OCI-LY7 (cell line): ENCODE results near the gene SIPA1L3. TPM values are rescaled to one million over a fixed set of nuclear protein-coding genes. Genes with fewer than 3 reads are reported as not detected.

Experiments
- BruUV-seq: library from RNA; stranded (reverse); fragments of 400-500 nt; replicated peaks from 2 replicates; lab custom pipeline; 2021; lab: Mats Ljungman, UMichigan
- CTCF ChIA-PET: fragments of 300-600 bp; sonication (Branson Sonifier 250); formaldehyde crosslinking; loops from one replicate; lab custom pipeline; 2022; ENCODE audit warnings: antibody characterized with exemption; ENCODE audit not compliant: unreplicated experiment; lab: Charles Lee
- POLR2A ChIA-PET: fragments of 300-600 bp; sonication (Branson Sonifier 250); formaldehyde crosslinking; loops from one replicate; lab custom pipeline; 2022; ENCODE audit warnings: antibody characterized with exemption; lab: Charles Lee
- DNase-seq: peaks from one replicate; pipeline ENCODE4 v3.0.0-alpha.2; 2015; ENCODE audit warnings: low spot score
- H2AFZ ChIP-seq: fragments of 200-600 bp; sonication (generic), shearing (Covaris generic); 2 replicates; pipeline ENCODE4 v1.6.1; 2014; ENCODE audit warnings: mild to moderate bottlenecking, antibody characterized with exemption, low read length, moderate library complexity
- H3K27ac ChIP-seq: fragments of 200-600 bp; sonication (generic); 2 replicates; pipeline ENCODE4 v1.5.1; 2014; ENCODE audit warnings: mixed run types, low read depth, mild to moderate bottlenecking, moderate library complexity, low read length, inconsistent platforms; ENCODE audit not compliant: poor library complexity, severe bottlenecking
- H3K36me3 ChIP-seq: fragments of 200-600 bp; sonication (generic); 2 replicates; pipeline ENCODE4 v1.6.1; 2014; ENCODE audit warnings: mild to moderate bottlenecking, antibody characterized with exemption, low read length, moderate library complexity, mixed read lengths; ENCODE audit not compliant: insufficient read depth
- H3K4me1 ChIP-seq: fragments of 200-600 bp; sonication (generic); 2 replicates; pipeline ENCODE4 v1.5.1; 2014; ENCODE audit warnings: mild to moderate bottlenecking, low read length; ENCODE audit not compliant: insufficient read depth, poor library complexity, severe bottlenecking
- H3K4me2 ChIP-seq: fragments of 200-600 bp; sonication (generic); 2 replicates; pipeline ENCODE4 v1.6.1; 2014; ENCODE audit warnings: mild to moderate bottlenecking, low read length
- H3K4me3 ChIP-seq: fragments of 200-600 bp; sonication (generic); 2 replicates; pipeline ENCODE4 v1.5.1; 2014; ENCODE audit warnings: mild to moderate bottlenecking, low read depth, low read length; ENCODE audit not compliant: poor library complexity, severe bottlenecking
- H3K79me2 ChIP-seq: fragments of 200-600 bp; sonication (generic); 2 replicates; pipeline ENCODE4 v1.6.1; 2016; ENCODE audit warnings: low read depth, mild to moderate bottlenecking, low read length, moderate library complexity, mixed read lengths; ENCODE audit not compliant: insufficient read depth
- H3K9me2 ChIP-seq: fragments of 200-600 bp; sonication (generic); 2 replicates; pipeline ENCODE4 v1.6.1; 2016; ENCODE audit warnings: mild to moderate bottlenecking, low read length, mixed read lengths; ENCODE audit not compliant: insufficient read depth
- H3K9me3 ChIP-seq: fragments of 200-600 bp; sonication (generic); 2 replicates; pipeline ENCODE4 v1.6.1; 2014; ENCODE audit warnings: mild to moderate bottlenecking, mixed run types, low read length, mixed read lengths
- H4K20me1 ChIP-seq: fragments of 200-600 bp; sonication (generic); 2 replicates; pipeline ENCODE4 v1.6.1; 2014; ENCODE audit warnings: mild to moderate bottlenecking, antibody characterized with exemption, low read length, moderate library complexity, mixed read lengths; ENCODE audit not compliant: insufficient read depth
- EZH2phosphoT487 ChIP-seq: fragments of 200-600 bp; sonication (generic); IDR thresholded peaks from 2 replicates; pipeline ENCODE4 v1.6.1; 2018; ENCODE audit warnings: low read depth, borderline replicate concordance, mild to moderate bottlenecking, mixed run types, antibody characterized with exemption, low read length, moderate library complexity, mixed read lengths
- intact Hi-C: fragments of 100-400 bp; cut with micrococcal nuclease; formaldehyde crosslinking; loops from one replicate; pipeline ENCODE4 v1.10.0; 2022; ENCODE audit not compliant: unreplicated experiment
- total RNA-seq, 2 experiments: library from RNA; depleted of rRNA in 1 of 2; stranded (reverse); fragments of >200 nt in 1 of 2; shearing (Covaris generic) in 1 of 2; gene quantifications; 2 replicates each; pipeline ENCODE4 v1.2.3, GENCODE V29; 2014 to 2022
- TF ChIP-seq, protein P1 (sequence below): fragments of 200-600 bp; sonication (generic); conservative IDR thresholded peaks from 2 replicates; pipeline ENCODE4 v1.5.1; 2014; ENCODE audit warnings: mild to moderate bottlenecking, antibody characterized with exemption, low read length, moderate library complexity, mixed read lengths

SIPA1L3 gene
- total RNA-seq, 2 experiments from 2014 or later: 21.2 to 84.4 TPM

DNA sequence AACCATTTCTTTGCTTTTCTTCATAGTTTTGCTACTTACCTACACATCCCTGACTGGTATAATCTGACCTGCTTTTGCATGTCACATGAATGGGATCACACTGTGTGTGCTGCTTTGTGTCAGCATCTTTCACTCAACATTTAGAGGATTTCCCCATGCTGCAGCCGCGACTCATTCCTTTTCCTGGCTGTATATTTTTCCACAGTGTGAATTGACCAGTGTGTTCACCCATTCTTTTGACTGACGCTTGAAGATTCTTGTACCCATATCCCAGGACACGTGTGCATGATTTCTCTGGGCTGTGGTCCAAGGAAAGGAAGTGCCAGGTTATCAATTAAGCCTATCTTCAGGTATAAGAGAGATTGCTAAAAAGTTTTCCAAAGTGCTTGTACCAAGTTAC, 198.6 kb downstream of the SIPA1L3 start:
- Histone ChIP-seq H2AFZ (no peak overlapping the region), H3K36me3 (peaks cover 71% of the 10 kb centered on the region), H3K27ac (no peak overlapping the region), H3K4me3 (no peak overlapping the region), H3K9me2 (no peaks in the 10 kb centered on the region), H3K4me2 (no peak overlapping the region), H3K79me2 (no peaks in the 10 kb centered on the region), H3K4me1 (no peaks in the 10 kb centered on the region), H3K9me3 (no peaks in the 10 kb centered on the region), H4K20me1 (no peaks in the 10 kb centered on the region)
- CTCF ChIA-PET: no interaction called here
- DNase-seq: no peak
- intact Hi-C loops: no loop called here
- BruUV-seq: no TSS peak
- POLR2A ChIA-PET: no interaction called here
- no peak for TF ChIP-seq EZH2phosphoT487
- TF ChIP-seq, protein P1, sequence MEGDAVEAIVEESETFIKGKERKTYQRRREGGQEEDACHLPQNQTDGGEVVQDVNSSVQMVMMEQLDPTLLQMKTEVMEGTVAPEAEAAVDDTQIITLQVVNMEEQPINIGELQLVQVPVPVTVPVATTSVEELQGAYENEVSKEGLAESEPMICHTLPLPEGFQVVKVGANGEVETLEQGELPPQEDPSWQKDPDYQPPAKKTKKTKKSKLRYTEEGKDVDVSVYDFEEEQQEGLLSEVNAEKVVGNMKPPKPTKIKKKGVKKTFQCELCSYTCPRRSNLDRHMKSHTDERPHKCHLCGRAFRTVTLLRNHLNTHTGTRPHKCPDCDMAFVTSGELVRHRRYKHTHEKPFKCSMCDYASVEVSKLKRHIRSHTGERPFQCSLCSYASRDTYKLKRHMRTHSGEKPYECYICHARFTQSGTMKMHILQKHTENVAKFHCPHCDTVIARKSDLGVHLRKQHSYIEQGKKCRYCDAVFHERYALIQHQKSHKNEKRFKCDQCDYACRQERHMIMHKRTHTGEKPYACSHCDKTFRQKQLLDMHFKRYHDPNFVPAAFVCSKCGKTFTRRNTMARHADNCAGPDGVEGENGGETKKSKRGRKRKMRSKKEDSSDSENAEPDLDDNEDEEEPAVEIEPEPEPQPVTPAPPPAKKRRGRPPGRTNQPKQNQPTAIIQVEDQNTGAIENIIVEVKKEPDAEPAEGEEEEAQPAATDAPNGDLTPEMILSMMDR: no peak

DNA sequence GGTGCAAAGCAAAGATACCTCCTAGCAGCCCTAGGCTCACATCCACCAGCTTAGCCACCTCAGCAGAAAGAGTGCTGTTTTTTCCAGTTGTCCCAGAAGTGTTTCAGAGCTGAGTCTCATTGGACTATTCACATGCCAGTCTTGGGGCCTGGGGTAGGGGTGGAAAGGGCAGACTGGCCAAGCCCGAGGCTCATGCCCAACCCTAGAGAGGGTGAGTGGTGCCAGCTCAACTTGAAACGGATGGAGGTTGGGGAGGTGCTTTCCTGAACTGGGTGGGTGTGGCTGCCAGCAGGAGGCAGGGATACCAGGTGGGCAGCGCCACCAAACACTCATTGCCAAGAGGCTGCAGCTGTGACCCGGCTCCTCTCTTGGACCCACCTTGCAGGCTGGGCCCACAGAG, 200.1 kb downstream of the SIPA1L3 start:
- TF ChIP-seq EZH2phosphoT487: no peak
- TF ChIP-seq, protein P1: no peak
- ChIA-PET POLR2A (no interaction called here), CTCF (no interaction called here)
- Histone ChIP-seq H3K9me3 (no peaks in the 10 kb centered on the region), H3K27ac (no peak overlapping the region), H3K4me3 (no peak overlapping the region), H3K4me1 (no peaks in the 10 kb centered on the region), H3K9me2 (no peaks in the 10 kb centered on the region), H3K36me3 (peaks cover 75% of the 10 kb centered on the region), H2AFZ (no peak overlapping the region), H4K20me1 (no peaks in the 10 kb centered on the region), H3K79me2 (no peaks in the 10 kb centered on the region), H3K4me2 (no peak overlapping the region)
- DNase-seq: no peak
- intact Hi-C loops: no loop called here
- BruUV-seq: no TSS peak

DNA sequence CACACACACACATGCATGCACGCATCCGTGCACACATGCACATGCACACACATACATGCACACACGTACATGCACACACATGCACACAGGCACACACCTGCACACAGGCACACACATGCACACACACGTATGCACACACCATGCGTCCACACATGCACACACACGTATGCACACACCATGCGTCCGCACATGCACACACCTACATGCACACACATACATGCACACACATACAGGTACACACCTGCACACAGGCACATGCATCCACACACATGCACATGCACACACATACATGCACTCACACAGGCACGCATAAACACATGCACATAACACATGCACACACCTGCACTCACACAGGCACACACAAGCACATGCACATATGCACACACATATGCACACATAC, 204.9 kb downstream of the SIPA1L3 start:
- H3K79me2 ChIP-seq: no peaks in the 10 kb centered on the region
- no peak overlapping the region for H2AFZ ChIP-seq
- no peaks in the 10 kb centered on the region for H3K4me1 ChIP-seq
- POLR2A ChIA-PET: interaction anchor here (0.6 kb wide), 1 partner anchor 638 kb away, joined by 3 read pairs; no protein-coding TSS in a partner anchor
- H3K27ac ChIP-seq: no peak overlapping the region
- intact Hi-C loops: no loop called here
- BruUV-seq: no TSS peak
- CTCF ChIA-PET: no interaction called here
- no peaks in the 10 kb centered on the region for H3K9me2 ChIP-seq
- no peak for DNase-seq
- TF ChIP-seq, protein P1: no peak
- TF ChIP-seq EZH2phosphoT487: no peak
- no peaks in the 10 kb centered on the region for H4K20me1 ChIP-seq
- H3K36me3 ChIP-seq: peaks cover 79% of the 10 kb centered on the region
- H3K4me3 ChIP-seq: no peak overlapping the region
- no peak overlapping the region for H3K4me2 ChIP-seq
- no peaks in the 10 kb centered on the region for H3K9me3 ChIP-seq
